ENCODE data around the gene SEH1L.
"Not testable (repeated sequence)": the region's sequence is repeated elsewhere in the genome, so short reads cannot be mapped to it uniquely, and the experiment has no call there.

SEH1L gene

GRCh38 chr18:12990967-12991820 is 43.4 kb downstream of the SEH1L start, which contains the start of gene CEP192:
Gene CEP192 (plus strand): TSS chr18:12991362. CDS start chr18:12999425, 8,063 bp downstream.
- Histone ChIP-seq H3K4me3 (peak within 1 kb of the TSS; percentile 85), H3K36me3 (replicated peaks) (peaks cover 3% of the 10 kb centered on the region; the same call in 1 of the 2 replicates), H3K9me3 (no peaks in the 10 kb centered on the region), H3K4me1 (peaks cover 3% of the 10 kb centered on the region; the same call in 1 of the 2 replicates), H3K27me3 (ENCODE audit: low read depth) (no peaks in the 10 kb centered on the region)
- in situ Hi-C loops (cut with MboI; ENCODE audit: low sequenced_read_pairs): no loop called here
- DNase-seq (ENCODE audit: low spot score in 2 of 2): peak; percentile 98

GRCh38 chr18:12991821-12992179 is 44.0 kb downstream of the SEH1L start:
- DNase-seq (ENCODE audit: low spot score in 2 of 2): no peak
- Histone ChIP-seq H3K36me3 (replicated peaks) (peaks cover 3% of the 10 kb centered on the region; the same call in 1 of the 2 replicates), H3K9me3 (no peaks in the 10 kb centered on the region), H3K4me3 (peak overlapping the region; percentile 85), H3K27me3 (ENCODE audit: low read depth) (no peaks in the 10 kb centered on the region), H3K4me1 (peaks cover 3% of the 10 kb centered on the region; the same call in 1 of the 2 replicates)
- in situ Hi-C loops (cut with MboI; ENCODE audit: low sequenced_read_pairs): no loop called here

- no peaks in the 10 kb centered on the region for H3K27me3 ChIP-seq (ENCODE audit: low read depth)
- no peaks in the 10 kb centered on the region for H3K9me3 ChIP-seq
- H3K4me1 ChIP-seq: peaks cover 11% of the 10 kb centered on the region
- in situ Hi-C loops (cut with MboI; ENCODE audit: low sequenced_read_pairs): no loop called here
- DNase-seq (ENCODE audit: low spot score in 2 of 2): no peak
- H3K36me3 ChIP-seq (replicated peaks): no peaks in the 10 kb centered on the region
- H3K4me3 ChIP-seq: no peak overlapping the region
Observed at GRCh38 chr18:12993439-12993838, 45.6 kb downstream of the SEH1L start.

GRCh38 chr18:12995424-12995823 is 47.6 kb downstream of the SEH1L start:
- Histone ChIP-seq H3K4me1 (peaks cover 10% of the 10 kb centered on the region), H3K36me3 (replicated peaks) (peaks cover 3% of the 10 kb centered on the region), H3K27me3 (ENCODE audit: low read depth) (no peaks in the 10 kb centered on the region), H3K4me3 (no peak overlapping the region), H3K9me3 (no peaks in the 10 kb centered on the region)
- in situ Hi-C loops (cut with MboI; ENCODE audit: low sequenced_read_pairs): no loop called here
- DNase-seq (ENCODE audit: low spot score in 2 of 2): no peak

- Histone ChIP-seq H3K9me3 (no peaks in the 10 kb centered on the region), H3K27me3 (ENCODE audit: low read depth) (no peaks in the 10 kb centered on the region), H3K4me1 (peaks cover 10% of the 10 kb centered on the region), H3K4me3 (no peak overlapping the region), H3K36me3 (replicated peaks) (peaks cover 9% of the 10 kb centered on the region)
- in situ Hi-C loops (cut with MboI; ENCODE audit: low sequenced_read_pairs): no loop called here
- DNase-seq (ENCODE audit: low spot score in 2 of 2): no peak
Observed at GRCh38 chr18:12995952-12996477, 48.2 kb downstream of the SEH1L start.

- no peak for DNase-seq (ENCODE audit: low spot score in 2 of 2)
- Histone ChIP-seq H3K4me3 (no peak overlapping the region), H3K4me1 (peaks cover 10% of the 10 kb centered on the region), H3K9me3 (no peaks in the 10 kb centered on the region), H3K36me3 (replicated peaks) (peaks cover 11% of the 10 kb centered on the region), H3K27me3 (ENCODE audit: low read depth) (no peaks in the 10 kb centered on the region)
- in situ Hi-C loops (cut with MboI; ENCODE audit: low sequenced_read_pairs): no loop called here
Observed at GRCh38 chr18:12996661-12997292, 49.0 kb downstream of the SEH1L start.

GRCh38 chr18:12997330-12997729 is 49.5 kb downstream of the SEH1L start:
- DNase-seq (ENCODE audit: low spot score in 2 of 2); in situ Hi-C loops (cut with MboI; ENCODE audit: low sequenced_read_pairs); H3K27me3 ChIP-seq (ENCODE audit: low read depth): not testable (repeated sequence)

GRCh38 chr18:12998332-12999060 is 50.7 kb downstream of the SEH1L start:
- in situ Hi-C loops (cut with MboI; ENCODE audit: low sequenced_read_pairs): no loop called here
- no peak for DNase-seq (ENCODE audit: low spot score in 2 of 2)
- Histone ChIP-seq H3K36me3 (replicated peaks) (peaks cover 15% of the 10 kb centered on the region), H3K9me3 (no peaks in the 10 kb centered on the region), H3K27me3 (ENCODE audit: low read depth) (no peaks in the 10 kb centered on the region), H3K4me1 (peaks cover 10% of the 10 kb centered on the region), H3K4me3 (no peak overlapping the region)

More at GRCh38 chr18:12997330-12997729, 49.5 kb downstream of the SEH1L start:
- H3K36me3 ChIP-seq (replicated peaks): peaks cover 11% of the 10 kb centered on the region
- H3K4me1 ChIP-seq: peaks cover 10% of the 10 kb centered on the region
- not testable (repeated sequence) for H3K4me3 ChIP-seq, H3K9me3 ChIP-seq

- in situ Hi-C loops (cut with MboI; ENCODE audit: low sequenced_read_pairs): no loop called here
- Histone ChIP-seq H3K9me3 (no peaks in the 10 kb centered on the region), H3K27me3 (ENCODE audit: low read depth) (no peaks in the 10 kb centered on the region), H3K4me3 (no peak overlapping the region), H3K4me1 (peaks cover 1% of the 10 kb centered on the region), H3K36me3 (replicated peaks) (peaks cover 30% of the 10 kb centered on the region)
- peak; percentile 75 to 81 for DNase-seq (ENCODE audit: low spot score in 2 of 2)
Observed at GRCh38 chr18:13003466-13003896, 55.7 kb downstream of the SEH1L start.

- no peak overlapping the region for H3K4me3 ChIP-seq
- H3K9me3 ChIP-seq: no peaks in the 10 kb centered on the region
- H3K36me3 ChIP-seq (replicated peaks): peaks cover 39% of the 10 kb centered on the region
- DNase-seq (ENCODE audit: low spot score in 2 of 2): no peak
- no peaks in the 10 kb centered on the region for H3K27me3 ChIP-seq (ENCODE audit: low read depth)
- no peaks in the 10 kb centered on the region for H3K4me1 ChIP-seq
- in situ Hi-C loops (cut with MboI; ENCODE audit: low sequenced_read_pairs): no loop called here
Observed at GRCh38 chr18:13004396-13004795, 56.6 kb downstream of the SEH1L start.

GRCh38 chr18:13005289-13005688 is 57.5 kb downstream of the SEH1L start:
- in situ Hi-C loops (cut with MboI; ENCODE audit: low sequenced_read_pairs): no loop called here
- Histone ChIP-seq H3K36me3 (replicated peaks) (peaks cover 44% of the 10 kb centered on the region), H3K4me1 (no peaks in the 10 kb centered on the region), H3K9me3 (no peaks in the 10 kb centered on the region), H3K4me3 (no peak overlapping the region), H3K27me3 (ENCODE audit: low read depth) (no peaks in the 10 kb centered on the region)
- DNase-seq (ENCODE audit: low spot score in 2 of 2): no peak

GRCh38 chr18:13006531-13007247 is 58.9 kb downstream of the SEH1L start:
- DNase-seq (ENCODE audit: low spot score in 2 of 2): no peak
- no peaks in the 10 kb centered on the region for H3K27me3 ChIP-seq (ENCODE audit: low read depth)
- H3K9me3 ChIP-seq: no peaks in the 10 kb centered on the region
- H3K4me1 ChIP-seq: no peaks in the 10 kb centered on the region
- in situ Hi-C loops (cut with MboI; ENCODE audit: low sequenced_read_pairs): no loop called here
- H3K36me3 ChIP-seq (replicated peaks): peaks cover 41% of the 10 kb centered on the region
- H3K4me3 ChIP-seq: no peak overlapping the region

- Histone ChIP-seq H3K4me3 (no peak overlapping the region), H3K4me1 (no peaks in the 10 kb centered on the region), H3K9me3 (no peaks in the 10 kb centered on the region), H3K36me3 (replicated peaks) (peaks cover 46% of the 10 kb centered on the region), H3K27me3 (ENCODE audit: low read depth) (no peaks in the 10 kb centered on the region)
- DNase-seq (ENCODE audit: low spot score in 2 of 2): no peak
- in situ Hi-C loops (cut with MboI; ENCODE audit: low sequenced_read_pairs): no loop called here
Observed at GRCh38 chr18:13007248-13007560, 59.4 kb downstream of the SEH1L start.
